Measurements from ENCODE around the gene MAP2K4. TPM values are rescaled to one million over a fixed set of nuclear protein-coding genes. Genes with fewer than 3 reads are reported as not detected.

Gene MAP2K4
- total RNA-seq, 1 experiment from 2014 or later = 46.1 TPM

- peak overlapping the region; percentile 64 to 81; a peak in 4 of 5 replicates for H3K4me3 Mint-ChIP-seq
These were observed 1.6 kb downstream of the MAP2K4 start for GRCh38 chr17:12022310-12022709.

More at GRCh38 chr17:12022310-12022709, 1.6 kb downstream of the MAP2K4 start:
- H3K18ac ChIP-seq (ENCODE audit: insufficient read length, low read depth, low read length) = no peak overlapping the region
- peaks cover 3% of the 10 kb centered on the region for H3K23me2 ChIP-seq (ENCODE audit: insufficient read length, low read depth, low read length, poor library complexity, severe bottlenecking)
- no peak overlapping the region for H3T11ph ChIP-seq (ENCODE audit: low read length)
- no peak overlapping the region for H3K4ac ChIP-seq (ENCODE audit: low read depth, low read length)
- no peak for DNase-seq
- peaks cover 8% of the 10 kb centered on the region for H3K79me1 ChIP-seq (ENCODE audit: insufficient read depth, low read depth, low read length, poor library complexity, severe bottlenecking)
- H4K8ac ChIP-seq (replicated peaks; ENCODE audit: insufficient read length, low read depth, low read length) = no peak overlapping the region
- no CpG with 5 or more reads among the region's 2 CpGs for WGBS (ENCODE audit: extremely low coverage, insufficient read length, low lambda C conversion rate)
- H3K9ac ChIP-seq (ENCODE audit: extremely low read depth, insufficient read length, low read length) = no peak overlapping the region
- H2BK15ac ChIP-seq (ENCODE audit: low read depth, low read length) = no peak overlapping the region
- H3K36me3 Mint-ChIP-seq (ENCODE audit: insufficient read depth in 1 of 3, low read depth in 3 of 3) = no peaks in the 10 kb centered on the region
- H3K56ac ChIP-seq (ENCODE audit: insufficient read length, low read depth, low read length) = no peak overlapping the region
- H4K20me1 ChIP-seq (ENCODE audit: control insufficient read depth, insufficient read depth, insufficient read length) = no peaks in the 10 kb centered on the region
- H4K91ac ChIP-seq (ENCODE audit: insufficient read length, low read depth, low read length) = no peak overlapping the region
- peaks cover 18% of the 10 kb centered on the region; the same call in 1 of the 2 replicates for H3K79me2 ChIP-seq (ENCODE audit: insufficient read depth, low read length)
- H3K4me2 ChIP-seq (ENCODE audit: insufficient read depth, insufficient read length, low read length) = no peak overlapping the region
- no peaks in the 10 kb centered on the region for H3K4me1 ChIP-seq (ENCODE audit: insufficient read depth, low read length)
- no peak overlapping the region for H2BK12ac ChIP-seq (ENCODE audit: insufficient read length, low read depth, low read length)
- H3K9me3 ChIP-seq (ENCODE audit: control insufficient read depth, low read depth, low read length) = no peaks in the 10 kb centered on the region
- TF ChIP-seq, protein P1, sequence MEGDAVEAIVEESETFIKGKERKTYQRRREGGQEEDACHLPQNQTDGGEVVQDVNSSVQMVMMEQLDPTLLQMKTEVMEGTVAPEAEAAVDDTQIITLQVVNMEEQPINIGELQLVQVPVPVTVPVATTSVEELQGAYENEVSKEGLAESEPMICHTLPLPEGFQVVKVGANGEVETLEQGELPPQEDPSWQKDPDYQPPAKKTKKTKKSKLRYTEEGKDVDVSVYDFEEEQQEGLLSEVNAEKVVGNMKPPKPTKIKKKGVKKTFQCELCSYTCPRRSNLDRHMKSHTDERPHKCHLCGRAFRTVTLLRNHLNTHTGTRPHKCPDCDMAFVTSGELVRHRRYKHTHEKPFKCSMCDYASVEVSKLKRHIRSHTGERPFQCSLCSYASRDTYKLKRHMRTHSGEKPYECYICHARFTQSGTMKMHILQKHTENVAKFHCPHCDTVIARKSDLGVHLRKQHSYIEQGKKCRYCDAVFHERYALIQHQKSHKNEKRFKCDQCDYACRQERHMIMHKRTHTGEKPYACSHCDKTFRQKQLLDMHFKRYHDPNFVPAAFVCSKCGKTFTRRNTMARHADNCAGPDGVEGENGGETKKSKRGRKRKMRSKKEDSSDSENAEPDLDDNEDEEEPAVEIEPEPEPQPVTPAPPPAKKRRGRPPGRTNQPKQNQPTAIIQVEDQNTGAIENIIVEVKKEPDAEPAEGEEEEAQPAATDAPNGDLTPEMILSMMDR (conservative IDR thresholded peaks at IDR 0.05) = no peak
- no peak overlapping the region for H3K23ac ChIP-seq (ENCODE audit: insufficient read length, low read depth, low read length)
- H2BK120ac ChIP-seq (ENCODE audit: low read depth, low read length, poor library complexity, severe bottlenecking) = no peak overlapping the region
- no peak overlapping the region for H4K5ac ChIP-seq (ENCODE audit: insufficient read length, low read depth, low read length)
- H3K27me3 Mint-ChIP-seq (ENCODE audit: low read depth) = peaks cover 12% of the 10 kb centered on the region
- H2BK5ac ChIP-seq (ENCODE audit: insufficient read length, low read length) = no peak overlapping the region
- H2BK20ac ChIP-seq (ENCODE audit: low read depth, low read length, poor library complexity, severe bottlenecking) = no peak overlapping the region
- H2AK5ac ChIP-seq (ENCODE audit: insufficient read length, low read length) = no peak overlapping the region
- H3K27ac Mint-ChIP-seq = no peak overlapping the region
- no peak overlapping the region for H2AFZ ChIP-seq (ENCODE audit: low read length)
- H3K27me3 ChIP-seq (ENCODE audit: insufficient read depth, low read length) = no peaks in the 10 kb centered on the region
- H3K9me3 Mint-ChIP-seq = no peaks in the 10 kb centered on the region
- no peak overlapping the region for H3K27ac ChIP-seq (ENCODE audit: insufficient read length, low read depth, low read length)
- H3K4me1 Mint-ChIP-seq = peaks cover 51 to 56% of the 10 kb centered on the region in 2 experiments
- H3K14ac ChIP-seq (ENCODE audit: insufficient read depth, low read length) = no peak overlapping the region

Measured in H9 (cell line).